ENCODE measurements around the gene GATA1.

GRCh38 chrX:48802089-48802904, 15.9 kb downstream of the GATA1 start:
- TF ChIP-seq POLR2A (IDR thresholded peaks at IDR 0.05): peak in 1 of 2 donors; percentile 68
- TF ChIP-seq CTCF (IDR thresholded peaks at IDR 0.05): no peak
